ENCODE measurements around the gene SLC41A1.

DNA sequence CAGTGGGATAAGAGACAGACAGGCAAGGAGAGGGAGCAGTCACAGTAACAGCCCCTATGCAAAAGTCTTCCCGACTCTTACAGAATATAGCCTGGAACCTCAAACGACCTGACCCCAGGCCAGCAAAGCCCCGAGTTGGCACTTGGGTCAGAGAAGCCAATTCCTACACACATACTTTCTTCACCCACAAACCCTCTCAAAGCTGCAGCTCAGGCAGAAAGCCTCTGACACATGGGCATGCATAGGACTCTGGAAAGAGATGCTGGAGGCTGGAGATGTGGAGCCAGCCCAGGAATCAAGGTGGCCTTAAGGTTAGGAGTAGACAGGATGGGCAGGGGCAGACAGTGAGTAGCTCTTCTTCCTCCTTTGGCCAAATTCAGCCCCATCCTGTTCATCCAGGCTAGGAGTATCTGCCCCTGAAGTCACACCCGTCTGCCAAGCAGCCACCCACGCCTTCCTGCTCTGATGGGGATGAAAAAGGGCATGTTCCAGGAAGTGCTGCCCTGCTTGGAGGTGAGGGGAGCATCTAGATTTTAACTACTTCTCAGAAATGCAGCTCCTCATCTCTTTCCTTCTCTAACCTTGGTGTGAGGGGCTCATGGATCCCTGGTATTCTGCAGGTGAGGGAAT is 7.8 kb downstream of the SLC41A1 start:
- TF ChIP-seq, protein P1, sequence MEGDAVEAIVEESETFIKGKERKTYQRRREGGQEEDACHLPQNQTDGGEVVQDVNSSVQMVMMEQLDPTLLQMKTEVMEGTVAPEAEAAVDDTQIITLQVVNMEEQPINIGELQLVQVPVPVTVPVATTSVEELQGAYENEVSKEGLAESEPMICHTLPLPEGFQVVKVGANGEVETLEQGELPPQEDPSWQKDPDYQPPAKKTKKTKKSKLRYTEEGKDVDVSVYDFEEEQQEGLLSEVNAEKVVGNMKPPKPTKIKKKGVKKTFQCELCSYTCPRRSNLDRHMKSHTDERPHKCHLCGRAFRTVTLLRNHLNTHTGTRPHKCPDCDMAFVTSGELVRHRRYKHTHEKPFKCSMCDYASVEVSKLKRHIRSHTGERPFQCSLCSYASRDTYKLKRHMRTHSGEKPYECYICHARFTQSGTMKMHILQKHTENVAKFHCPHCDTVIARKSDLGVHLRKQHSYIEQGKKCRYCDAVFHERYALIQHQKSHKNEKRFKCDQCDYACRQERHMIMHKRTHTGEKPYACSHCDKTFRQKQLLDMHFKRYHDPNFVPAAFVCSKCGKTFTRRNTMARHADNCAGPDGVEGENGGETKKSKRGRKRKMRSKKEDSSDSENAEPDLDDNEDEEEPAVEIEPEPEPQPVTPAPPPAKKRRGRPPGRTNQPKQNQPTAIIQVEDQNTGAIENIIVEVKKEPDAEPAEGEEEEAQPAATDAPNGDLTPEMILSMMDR (IDR thresholded peaks at IDR 0.05), result no peak
- no peak for TF ChIP-seq POLR2A (IDR thresholded peaks at IDR 0.05)
- no peak for TF ChIP-seq EP300 (IDR thresholded peaks at IDR 0.05)

Data from gastroesophageal sphincter (tissue), 3 donors.